ENCODE data around the gene USP35. TPM values are rescaled to one million over a fixed set of nuclear protein-coding genes. Genes with fewer than 3 reads are reported as not detected.

The USP35 gene
- total RNA-seq, 1 donor from 2014 or later = 11.8 TPM

GRCh38 chr11:78189174-78189724 lies 530 bp downstream of the USP35 start:
- peaks cover 65% of the 10 kb centered on the region for H3K4me1 ChIP-seq
- peak overlapping the region; percentile 70 to 93 for H3K4me3 ChIP-seq
- intact Hi-C loops (cut with DNase I) = loop anchor here (10.0 kb wide), 1 partner anchor 124 kb away; the partner anchor contains the start of gene THRSP
- H3K27me3 ChIP-seq = no peaks in the 10 kb centered on the region
- no peaks in the 10 kb centered on the region for H3K36me3 ChIP-seq
- peak overlapping the region; percentile 89 for H3K27ac ChIP-seq
- TF ChIP-seq POLR2AphosphoS5 (IDR thresholded peaks at IDR 0.05; ENCODE audit: insufficient read depth in 1 of 2, low read depth in 1 of 2) (no peak), CTCF (IDR thresholded peaks at IDR 0.05) (no peak), POLR2A (IDR thresholded peaks at IDR 0.05) (no peak)
- H3K9me3 ChIP-seq = no peaks in the 10 kb centered on the region
- no peak for DNase-seq (ENCODE audit: extremely low spot score in 2 of 2)

- TF ChIP-seq CTCF (IDR thresholded peaks at IDR 0.05) = no peak
- H3K36me3 ChIP-seq = no peaks in the 10 kb centered on the region
- no peaks in the 10 kb centered on the region for H3K9me3 ChIP-seq
- peak overlapping the region; percentile 70 to 93 for H3K4me3 ChIP-seq
- peaks cover 66% of the 10 kb centered on the region for H3K4me1 ChIP-seq
- intact Hi-C loops (cut with DNase I) = loop anchor here (10.0 kb wide), 1 partner anchor 125 kb away; the partner anchor contains the start of gene THRSP
- H3K27me3 ChIP-seq = no peaks in the 10 kb centered on the region
- H3K27ac ChIP-seq = peak overlapping the region; percentile 89
- no peak for DNase-seq (ENCODE audit: extremely low spot score in 2 of 2)
Measured at GRCh38 chr11:78189851-78190250, 1.1 kb downstream of the USP35 start.

GRCh38 chr11:78190374-78190773 lies 1.7 kb downstream of the USP35 start:
- Histone ChIP-seq H3K27me3 (no peaks in the 10 kb centered on the region), H3K4me3 (no peak overlapping the region), H3K27ac (peak overlapping the region; percentile 89), H3K36me3 (no peaks in the 10 kb centered on the region), H3K9me3 (no peaks in the 10 kb centered on the region), H3K4me1 (peaks cover 68% of the 10 kb centered on the region)
- intact Hi-C loops (cut with DNase I) = no loop called here
- TF ChIP-seq POLR2AphosphoS5 (IDR thresholded peaks at IDR 0.05; ENCODE audit: insufficient read depth in 1 of 2, low read depth in 1 of 2) (no peak), POLR2A (IDR thresholded peaks at IDR 0.05) (no peak), CTCF (IDR thresholded peaks at IDR 0.05) (no peak)
- DNase-seq (ENCODE audit: extremely low spot score in 2 of 2) = no peak

GRCh38 chr11:78190871-78191538 lies 2.3 kb downstream of the USP35 start:
- no peaks in the 10 kb centered on the region for H3K36me3 ChIP-seq
- intact Hi-C loops (cut with DNase I) = no loop called here
- DNase-seq (ENCODE audit: extremely low spot score in 2 of 2) = no peak

More at GRCh38 chr11:78190871-78191538, 2.3 kb downstream of the USP35 start:
- Histone ChIP-seq H3K27ac (no peak overlapping the region), H3K4me1 (peaks cover 67% of the 10 kb centered on the region), H3K4me3 (no peak overlapping the region), H3K9me3 (no peaks in the 10 kb centered on the region), H3K27me3 (no peaks in the 10 kb centered on the region)
- TF ChIP-seq CTCF (IDR thresholded peaks at IDR 0.05) = no peak
- TF ChIP-seq POLR2A (IDR thresholded peaks at IDR 0.05) = no peak
- TF ChIP-seq POLR2AphosphoS5 (IDR thresholded peaks at IDR 0.05; ENCODE audit: insufficient read depth in 1 of 2, low read depth in 1 of 2) = no peak
